Natural killer cell (primary cell): ENCODE results near the gene MPO. TPM values are rescaled to one million over a fixed set of nuclear protein-coding genes. Genes with fewer than 3 reads are reported as not detected.

Experiments used
- ATAC-seq, 3 donors: fragments of 150-1000 bp in 2 of 3; fragments of 200-7000 bp in 1 of 3; cut with Tn5 transposase; 1 replicate in 1 of 3; 2 replicates in 2 of 3; pipeline ENCODE4 v1.10.0; 2021; ENCODE audit warnings: mild to moderate bottlenecking in 2 of 3, moderate library complexity in 2 of 3
- DNase-seq, 2 donors: peaks; one replicate each; pipeline versions ENCODE4 v3.0.0 to v3.0.0-alpha.2; 2013 to 2021; ENCODE audit warnings: mixed read lengths in 1 of 2
- H3K27ac ChIP-seq: one replicate; pipeline ENCODE4 v1.5.1; 2013; ENCODE audit warnings: mild to moderate bottlenecking, low read length
- H3K27me3 ChIP-seq: one replicate; pipeline ENCODE4 v1.6.1; 2013; ENCODE audit warnings: low read length; ENCODE audit not compliant: control insufficient read depth, insufficient read depth
- H3K36me3 ChIP-seq: one replicate; pipeline ENCODE4 v1.6.1; 2013; ENCODE audit warnings: low read length; ENCODE audit not compliant: control insufficient read depth, insufficient read depth
- H3K4me1 ChIP-seq: one replicate; pipeline ENCODE4 v1.6.1; 2013; ENCODE audit warnings: low read length; ENCODE audit not compliant: control insufficient read depth, insufficient read depth
- H3K4me3 ChIP-seq: one replicate; pipeline ENCODE4 v1.5.1; 2013; ENCODE audit warnings: low read length
- H3K9me3 ChIP-seq: one replicate; pipeline ENCODE4 v1.6.1; 2013; ENCODE audit warnings: low read length; ENCODE audit not compliant: control insufficient read depth, insufficient read depth
- H3K27ac Mint-ChIP-seq, 2 donors: one replicate each; pipeline ENCODE4 v1.8.0; 2022; ENCODE audit warnings: mild to moderate bottlenecking in 2 of 2, mixed read lengths in 2 of 2, moderate library complexity in 1 of 2
- H3K27me3 Mint-ChIP-seq, 2 donors: one replicate each; pipeline ENCODE4 v1.8.0; 2022; ENCODE audit warnings: low read depth in 2 of 2, mixed read lengths in 2 of 2
- H3K36me3 Mint-ChIP-seq: one replicate; pipeline ENCODE4 v1.8.0; 2022; ENCODE audit warnings: mixed read lengths
- H3K4me1 Mint-ChIP-seq, 2 donors: one replicate each; pipeline ENCODE4 v1.8.0; 2022; ENCODE audit warnings: mixed read lengths in 2 of 2
- H3K4me3 Mint-ChIP-seq: one replicate; pipeline ENCODE4 v1.8.0; 2022; ENCODE audit warnings: mild to moderate bottlenecking, moderate library complexity, mixed read lengths
- H3K9me3 Mint-ChIP-seq, 2 donors: one replicate each; pipeline ENCODE4 v1.8.0; 2022; ENCODE audit warnings: mixed read lengths in 2 of 2
- WGBS: methylation state at CpG from one replicate; pipeline ENCODE4 v1.1.7; 2013; ENCODE audit warnings: missing lambda C conversion rate; ENCODE audit not compliant: insufficient coverage; 5-methylcytosine and 5-hydroxymethylcytosine counted together
- intact Hi-C: fragments of 100-400 bp; cut with micrococcal nuclease; formaldehyde crosslinking; loops from one replicate; pipeline ENCODE4 v1.14.2; 2022
- total RNA-seq, 4 donors: library from RNA; stranded (reverse); fragments of 120-200 nt in 1 of 4; gene quantifications; one replicate each; pipeline versions ENCODE4 v1.2.3 to v1.2.4, GENCODE V29; 2013 to 2022
- TF ChIP-seq, protein P1 (sequence below): fragments of 200-600 bp; IDR thresholded peaks from one replicate; pipeline ENCODE4 v1.8.0; 2022; ENCODE audit warnings: antibody characterized with exemption

Gene MPO
- total RNA-seq, 3 donors from 2014 or later (not counting 1 experiment from before 2014, with no cell fraction given), result 1.8 to 1.9 TPM; not detected in 1

DNA sequence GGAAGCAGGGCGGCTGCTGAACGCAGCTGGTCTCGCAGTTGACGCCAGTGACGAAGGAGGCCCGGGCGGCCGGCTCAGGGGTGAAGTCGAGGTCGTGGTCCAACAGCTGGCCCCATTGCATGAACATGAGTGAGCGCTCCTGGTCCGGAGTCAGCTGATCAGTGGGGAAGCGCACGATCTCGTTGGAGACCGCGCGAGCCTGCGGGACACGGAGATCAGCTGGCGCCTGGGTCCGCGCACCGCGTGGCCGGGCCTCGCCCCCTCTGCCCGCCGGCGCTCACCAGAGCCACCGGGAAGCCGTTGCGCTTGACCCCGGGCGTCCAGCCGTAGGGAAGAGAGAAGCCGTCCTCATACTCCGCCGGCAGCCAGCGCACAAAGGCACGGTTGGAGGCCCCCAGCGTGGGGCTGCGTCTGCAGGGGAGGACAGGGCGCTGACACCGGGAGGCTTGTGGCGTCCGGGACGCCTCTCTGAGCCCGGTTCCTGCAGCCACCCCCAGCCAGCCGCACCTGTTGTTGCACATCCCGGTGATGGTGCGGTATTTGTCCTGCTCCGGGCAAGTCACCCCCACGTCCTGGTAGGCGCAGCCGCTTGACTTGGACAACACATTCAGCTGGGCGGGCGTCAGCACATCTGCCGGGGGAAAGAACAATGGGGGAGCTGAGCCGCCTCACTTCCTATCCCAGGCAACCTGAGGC lies 1.6 kb downstream of the MPO start:
- Mint-ChIP-seq H3K4me3 (no peak overlapping the region), H3K4me1 (peaks cover 5 to 10% of the 10 kb centered on the region in 2 donors), H3K36me3 (no peaks in the 10 kb centered on the region), H3K27me3 (peaks cover 14 to 21% of the 10 kb centered on the region in 2 donors), H3K9me3 (no peaks in the 10 kb centered on the region), H3K27ac (no peak overlapping the region)
- 61% methylated on average over 60 of the region's 60 CpGs for WGBS
- Histone ChIP-seq H3K27me3 (no peaks in the 10 kb centered on the region), H3K4me1 (peaks cover 12% of the 10 kb centered on the region), H3K4me3 (no peak overlapping the region), H3K9me3 (no peaks in the 10 kb centered on the region), H3K36me3 (no peaks in the 10 kb centered on the region), H3K27ac (no peak overlapping the region)
- DNase-seq (no peak), ATAC-seq (peak in 1 of 3 donors; percentile 22)
- TF ChIP-seq, protein P1, sequence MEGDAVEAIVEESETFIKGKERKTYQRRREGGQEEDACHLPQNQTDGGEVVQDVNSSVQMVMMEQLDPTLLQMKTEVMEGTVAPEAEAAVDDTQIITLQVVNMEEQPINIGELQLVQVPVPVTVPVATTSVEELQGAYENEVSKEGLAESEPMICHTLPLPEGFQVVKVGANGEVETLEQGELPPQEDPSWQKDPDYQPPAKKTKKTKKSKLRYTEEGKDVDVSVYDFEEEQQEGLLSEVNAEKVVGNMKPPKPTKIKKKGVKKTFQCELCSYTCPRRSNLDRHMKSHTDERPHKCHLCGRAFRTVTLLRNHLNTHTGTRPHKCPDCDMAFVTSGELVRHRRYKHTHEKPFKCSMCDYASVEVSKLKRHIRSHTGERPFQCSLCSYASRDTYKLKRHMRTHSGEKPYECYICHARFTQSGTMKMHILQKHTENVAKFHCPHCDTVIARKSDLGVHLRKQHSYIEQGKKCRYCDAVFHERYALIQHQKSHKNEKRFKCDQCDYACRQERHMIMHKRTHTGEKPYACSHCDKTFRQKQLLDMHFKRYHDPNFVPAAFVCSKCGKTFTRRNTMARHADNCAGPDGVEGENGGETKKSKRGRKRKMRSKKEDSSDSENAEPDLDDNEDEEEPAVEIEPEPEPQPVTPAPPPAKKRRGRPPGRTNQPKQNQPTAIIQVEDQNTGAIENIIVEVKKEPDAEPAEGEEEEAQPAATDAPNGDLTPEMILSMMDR, result no peak
- intact Hi-C loops, result no loop called here

- H3K36me3 Mint-ChIP-seq, result no peaks in the 10 kb centered on the region
- Histone ChIP-seq H3K36me3 (no peaks in the 10 kb centered on the region), H3K27me3 (no peaks in the 10 kb centered on the region), H3K27ac (no peak overlapping the region), H3K9me3 (no peaks in the 10 kb centered on the region), H3K4me3 (no peak overlapping the region), H3K4me1 (peaks cover 12% of the 10 kb centered on the region)
- intact Hi-C loops, result no loop called here
- WGBS, result 81% methylated on average over 5 of the region's 5 CpGs
- ATAC-seq (no peak), DNase-seq (no peak)
- no peak overlapping the region for H3K4me3 Mint-ChIP-seq
- H3K27me3 Mint-ChIP-seq, result peaks cover 11 to 21% of the 10 kb centered on the region in 2 donors
- TF ChIP-seq, protein P1, result no peak
- no peaks in the 10 kb centered on the region for H3K9me3 Mint-ChIP-seq
- no peak overlapping the region for H3K27ac Mint-ChIP-seq
- peaks cover 5 to 10% of the 10 kb centered on the region in 2 donors for H3K4me1 Mint-ChIP-seq
Measured at GRCh38 chr17:58278661-58279015, 2.1 kb downstream of the MPO start.

DNA sequence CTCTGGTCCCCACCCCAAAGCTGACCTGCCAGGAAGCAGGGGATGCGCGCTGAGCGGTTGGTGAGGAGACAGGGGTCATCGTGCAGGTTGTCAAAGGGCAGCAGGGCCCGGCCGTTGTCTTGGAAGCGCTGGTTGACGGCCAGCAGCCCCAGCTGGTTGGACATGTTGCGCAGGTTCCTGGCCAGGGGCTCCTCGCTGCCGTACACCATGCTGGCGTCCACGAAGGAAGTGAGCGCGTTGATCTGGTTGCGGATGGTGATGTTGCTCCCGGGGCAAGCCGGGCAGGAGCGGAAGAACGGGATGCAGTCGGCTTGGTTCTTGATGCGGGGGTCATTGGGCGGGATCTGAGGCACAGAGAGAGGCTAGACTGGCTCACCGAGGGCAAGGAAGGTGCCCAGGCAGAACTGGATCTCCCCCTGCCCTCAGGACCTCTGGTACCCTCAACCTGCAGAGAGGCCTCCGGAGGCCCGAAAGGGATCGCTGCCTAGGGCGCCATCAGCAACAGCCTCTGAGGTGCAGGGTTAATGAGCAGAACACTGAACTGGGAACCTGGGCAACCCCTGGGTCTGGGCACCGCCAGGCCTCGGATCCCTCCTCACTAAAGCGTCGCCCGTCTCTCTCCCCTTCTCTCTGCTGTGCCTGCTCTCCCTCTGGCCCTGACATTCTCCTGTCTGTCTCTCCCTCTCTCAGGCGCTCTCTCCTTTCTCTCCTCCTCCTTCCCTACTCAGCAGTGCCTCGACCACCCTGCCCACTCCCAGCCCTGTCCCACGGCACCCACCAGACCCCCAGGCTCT lies 2.7 kb downstream of the MPO start:
- Histone ChIP-seq H3K27me3 (no peaks in the 10 kb centered on the region), H3K36me3 (no peaks in the 10 kb centered on the region), H3K4me1 (peaks cover 12% of the 10 kb centered on the region), H3K9me3 (no peaks in the 10 kb centered on the region), H3K4me3 (no peak overlapping the region), H3K27ac (no peak overlapping the region)
- no peak overlapping the region for H3K4me3 Mint-ChIP-seq
- H3K27ac Mint-ChIP-seq, result no peak overlapping the region
- DNase-seq (no peak), ATAC-seq (no peak)
- no peaks in the 10 kb centered on the region for H3K36me3 Mint-ChIP-seq
- H3K9me3 Mint-ChIP-seq, result no peaks in the 10 kb centered on the region
- TF ChIP-seq, protein P1, result no peak
- H3K27me3 Mint-ChIP-seq, result peaks cover 8 to 21% of the 10 kb centered on the region in 2 donors
- H3K4me1 Mint-ChIP-seq, result peaks cover 5 to 10% of the 10 kb centered on the region in 2 donors
- intact Hi-C loops, result loop anchor here (1.0 kb wide), 1 partner anchor 139 kb away; the partner anchor contains the start of gene RNF43
- 87% methylated on average over 35 of the region's 36 CpGs for WGBS
